ENCODE measurements around the gene ACAA2.

ACAA2 gene

GRCh38 chr18:49769047-49769728, 44.1 kb downstream of the ACAA2 start:
- no peak for ATAC-seq
- peaks cover 3% of the 10 kb centered on the region for H3K9me3 Mint-ChIP-seq

GRCh38 chr18:49768051-49768391, 45.3 kb downstream of the ACAA2 start:
- Mint-ChIP-seq H3K36me3 (no peaks in the 10 kb centered on the region), H3K27ac (no peak overlapping the region), H3K4me3 (no peak overlapping the region), H3K27me3 (no peaks in the 10 kb centered on the region), H3K9me3 (no peaks in the 10 kb centered on the region), H3K4me1 (no peaks in the 10 kb centered on the region)
- no peak for ATAC-seq

More at GRCh38 chr18:49769047-49769728, 44.1 kb downstream of the ACAA2 start:
- no peaks in the 10 kb centered on the region for H3K36me3 Mint-ChIP-seq
- no peak overlapping the region for H3K27ac Mint-ChIP-seq
- no peaks in the 10 kb centered on the region for H3K4me1 Mint-ChIP-seq
- H3K27me3 Mint-ChIP-seq, result no peaks in the 10 kb centered on the region
- no peak overlapping the region for H3K4me3 Mint-ChIP-seq

GRCh38 chr18:49767111-49768050, 46.0 kb downstream of the ACAA2 start:
- H3K27ac Mint-ChIP-seq, result no peak overlapping the region
- no peak overlapping the region for H3K4me3 Mint-ChIP-seq
- no peaks in the 10 kb centered on the region for H3K4me1 Mint-ChIP-seq
- H3K27me3 Mint-ChIP-seq, result no peaks in the 10 kb centered on the region
- no peak for ATAC-seq
- H3K9me3 Mint-ChIP-seq, result no peaks in the 10 kb centered on the region
- no peaks in the 10 kb centered on the region for H3K36me3 Mint-ChIP-seq

GRCh38 chr18:49766646-49767045, 46.7 kb downstream of the ACAA2 start:
- Mint-ChIP-seq H3K9me3 (no peaks in the 10 kb centered on the region), H3K36me3 (no peaks in the 10 kb centered on the region), H3K4me3 (no peak overlapping the region), H3K27ac (no peak overlapping the region), H3K27me3 (no peaks in the 10 kb centered on the region), H3K4me1 (no peaks in the 10 kb centered on the region)
- no peak for ATAC-seq

- no peak overlapping the region for H3K4me3 Mint-ChIP-seq
- no peaks in the 10 kb centered on the region for H3K27me3 Mint-ChIP-seq
- no peaks in the 10 kb centered on the region for H3K4me1 Mint-ChIP-seq
- no peak for ATAC-seq
- no peaks in the 10 kb centered on the region for H3K36me3 Mint-ChIP-seq
- H3K9me3 Mint-ChIP-seq, result no peaks in the 10 kb centered on the region
- H3K27ac Mint-ChIP-seq, result no peak overlapping the region
These were observed 49.3 kb downstream of the ACAA2 start for GRCh38 chr18:49764032-49764431.

- Mint-ChIP-seq H3K4me3 (no peak overlapping the region), H3K4me1 (no peaks in the 10 kb centered on the region), H3K27ac (no peak overlapping the region), H3K36me3 (no peaks in the 10 kb centered on the region), H3K27me3 (no peaks in the 10 kb centered on the region), H3K9me3 (no peaks in the 10 kb centered on the region)
- no peak for ATAC-seq
These were observed 49.7 kb downstream of the ACAA2 start for GRCh38 chr18:49763590-49763989.

GRCh38 chr18:49762191-49763077, 50.9 kb downstream of the ACAA2 start:
- no peak overlapping the region for H3K4me3 Mint-ChIP-seq
- peak; percentile 13 for ATAC-seq
- no peaks in the 10 kb centered on the region for H3K4me1 Mint-ChIP-seq
- no peaks in the 10 kb centered on the region for H3K36me3 Mint-ChIP-seq
- H3K27ac Mint-ChIP-seq, result no peak overlapping the region
- peaks cover 11% of the 10 kb centered on the region for H3K27me3 Mint-ChIP-seq
- H3K9me3 Mint-ChIP-seq, result peaks cover 2% of the 10 kb centered on the region

GRCh38 chr18:49761771-49762170, 51.6 kb downstream of the ACAA2 start:
- peaks cover 2% of the 10 kb centered on the region for H3K9me3 Mint-ChIP-seq
- no peaks in the 10 kb centered on the region for H3K4me1 Mint-ChIP-seq
- H3K27ac Mint-ChIP-seq, result no peak overlapping the region
- H3K27me3 Mint-ChIP-seq, result peaks cover 15% of the 10 kb centered on the region
- no peaks in the 10 kb centered on the region for H3K36me3 Mint-ChIP-seq
- no peak for ATAC-seq
- H3K4me3 Mint-ChIP-seq, result no peak overlapping the region

- no peak overlapping the region for H3K27ac Mint-ChIP-seq
- H3K4me3 Mint-ChIP-seq, result no peak overlapping the region
- no peaks in the 10 kb centered on the region for H3K36me3 Mint-ChIP-seq
- no peak for ATAC-seq
- peaks cover 2% of the 10 kb centered on the region for H3K9me3 Mint-ChIP-seq
- peaks cover 25% of the 10 kb centered on the region for H3K27me3 Mint-ChIP-seq
- H3K4me1 Mint-ChIP-seq, result no peaks in the 10 kb centered on the region
These were observed 55.1 kb downstream of the ACAA2 start for GRCh38 chr18:49758263-49758610.

GRCh38 chr18:49757513-49758262, 55.6 kb downstream of the ACAA2 start:
- no peaks in the 10 kb centered on the region for H3K36me3 Mint-ChIP-seq
- ATAC-seq, result no peak
- H3K27me3 Mint-ChIP-seq, result peaks cover 30% of the 10 kb centered on the region
- H3K4me1 Mint-ChIP-seq, result no peaks in the 10 kb centered on the region
- peaks cover 2% of the 10 kb centered on the region for H3K9me3 Mint-ChIP-seq
- no peak overlapping the region for H3K4me3 Mint-ChIP-seq
- no peak overlapping the region for H3K27ac Mint-ChIP-seq

GRCh38 chr18:49756671-49757362, 56.5 kb downstream of the ACAA2 start:
- Mint-ChIP-seq H3K4me3 (no peak overlapping the region), H3K9me3 (peaks cover 2% of the 10 kb centered on the region), H3K27ac (no peak overlapping the region), H3K36me3 (no peaks in the 10 kb centered on the region), H3K27me3 (peaks cover 30% of the 10 kb centered on the region), H3K4me1 (no peaks in the 10 kb centered on the region)
- ATAC-seq, result no peak

GRCh38 chr18:49756135-49756534, 57.2 kb downstream of the ACAA2 start:
- ATAC-seq, result no peak
- no peak overlapping the region for H3K4me3 Mint-ChIP-seq

GRCh38 chr18:49755489-49755888, 57.8 kb downstream of the ACAA2 start:
- H3K36me3 Mint-ChIP-seq, result no peaks in the 10 kb centered on the region
- peaks cover 2% of the 10 kb centered on the region for H3K9me3 Mint-ChIP-seq
- H3K27me3 Mint-ChIP-seq, result peaks cover 30% of the 10 kb centered on the region
- H3K4me1 Mint-ChIP-seq, result no peaks in the 10 kb centered on the region
- no peak for ATAC-seq
- H3K4me3 Mint-ChIP-seq, result no peak overlapping the region
- no peak overlapping the region for H3K27ac Mint-ChIP-seq

More at GRCh38 chr18:49756135-49756534, 57.2 kb downstream of the ACAA2 start:
- H3K36me3 Mint-ChIP-seq, result no peaks in the 10 kb centered on the region
- H3K27me3 Mint-ChIP-seq, result peaks cover 30% of the 10 kb centered on the region
- H3K27ac Mint-ChIP-seq, result no peak overlapping the region
- H3K9me3 Mint-ChIP-seq, result peaks cover 2% of the 10 kb centered on the region
- H3K4me1 Mint-ChIP-seq, result no peaks in the 10 kb centered on the region

GRCh38 chr18:49754866-49755265, 58.5 kb downstream of the ACAA2 start:
- Mint-ChIP-seq H3K9me3 (peaks cover 2% of the 10 kb centered on the region), H3K36me3 (no peaks in the 10 kb centered on the region), H3K4me1 (no peaks in the 10 kb centered on the region), H3K27ac (no peak overlapping the region), H3K27me3 (peaks cover 30% of the 10 kb centered on the region), H3K4me3 (no peak overlapping the region)
- no peak for ATAC-seq
